NAMALWA (cell line): ENCODE data around the gene RO60.

Experiments used
- DNase-seq: peaks from one replicate; pipeline ENCODE4 v3.0.0-alpha.2; 2015; ENCODE audit warnings: low spot score

Gene RO60

DNA sequence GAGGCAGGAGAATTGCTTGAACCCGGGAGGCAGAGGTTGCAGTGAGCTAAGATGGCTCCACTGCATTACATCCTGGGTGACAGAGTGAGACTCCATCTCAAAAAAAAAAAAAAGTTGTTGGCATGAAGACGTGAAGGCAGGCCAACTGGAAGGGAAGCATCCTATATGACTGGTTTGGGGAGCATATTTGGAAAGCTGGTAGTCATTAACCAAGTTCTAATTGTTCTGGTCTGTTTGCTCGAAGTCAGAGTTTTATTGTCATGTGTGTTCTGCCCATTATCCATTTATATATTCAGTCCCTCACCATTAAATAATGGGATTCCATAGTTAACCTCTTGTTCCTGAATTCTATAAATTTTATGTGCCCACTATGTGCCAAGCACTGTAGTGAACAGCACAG, 49.1 kb downstream of the RO60 start:
- no peak for DNase-seq
